NB4 (cell line): Measurements from ENCODE around the gene NPC2.
"Not testable (repeated sequence)": the region's sequence is repeated elsewhere in the genome, so short reads cannot be mapped to it uniquely, and the experiment has no call there.

Source experiments
- DNase-seq: peaks from one replicate; pipeline ENCODE4 v3.0.0; 2010; ENCODE audit warnings: low read depth
- H3K4me3 ChIP-seq: one replicate; pipeline ENCODE4 v1.5.1; 2011; ENCODE audit warnings: mild to moderate bottlenecking, low read depth, low read length, moderate library complexity
- MAX ChIP-seq: IDR thresholded peaks from 2 replicates; pipeline ENCODE4 v1.6.1; 2011; ENCODE audit warnings: low read depth, low read length
- MYC ChIP-seq: IDR thresholded peaks from 2 replicates; pipeline ENCODE4 v1.6.1; 2011; ENCODE audit warnings: low read depth, low read length
- POLR2A ChIP-seq: IDR thresholded peaks from 2 replicates; pipeline ENCODE4 v1.6.1; 2011; ENCODE audit warnings: mild to moderate bottlenecking; ENCODE audit not compliant: insufficient read length; ENCODE audit errors: extremely low read depth
- TF ChIP-seq, protein P1 (sequence below): IDR thresholded peaks from one replicate; pipeline ENCODE4 v1.5.1; 2012; ENCODE audit warnings: low read depth, low read length

The NPC2 gene

DNA sequence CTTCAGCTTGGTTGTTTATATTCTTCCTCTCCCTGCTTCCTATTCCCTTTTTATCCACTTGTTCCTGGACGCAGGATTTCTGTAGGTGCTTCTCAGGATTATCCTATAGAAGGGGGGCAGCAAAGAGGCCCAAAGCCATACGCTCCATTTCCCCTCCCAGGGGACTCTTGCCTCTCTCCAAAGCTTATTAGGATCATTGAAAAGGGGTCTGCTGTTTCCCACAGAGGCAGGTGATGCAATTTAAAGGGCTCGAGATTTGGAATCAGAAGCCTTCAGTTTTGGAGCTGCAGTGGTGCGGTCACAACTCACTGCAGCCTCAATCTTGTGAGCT lies 35.6 kb downstream of the NPC2 start:
- H3K4me3 ChIP-seq: no peak overlapping the region
- TF ChIP-seq MAX (no peak), MYC (no peak), POLR2A (no peak)
- TF ChIP-seq, protein P1, sequence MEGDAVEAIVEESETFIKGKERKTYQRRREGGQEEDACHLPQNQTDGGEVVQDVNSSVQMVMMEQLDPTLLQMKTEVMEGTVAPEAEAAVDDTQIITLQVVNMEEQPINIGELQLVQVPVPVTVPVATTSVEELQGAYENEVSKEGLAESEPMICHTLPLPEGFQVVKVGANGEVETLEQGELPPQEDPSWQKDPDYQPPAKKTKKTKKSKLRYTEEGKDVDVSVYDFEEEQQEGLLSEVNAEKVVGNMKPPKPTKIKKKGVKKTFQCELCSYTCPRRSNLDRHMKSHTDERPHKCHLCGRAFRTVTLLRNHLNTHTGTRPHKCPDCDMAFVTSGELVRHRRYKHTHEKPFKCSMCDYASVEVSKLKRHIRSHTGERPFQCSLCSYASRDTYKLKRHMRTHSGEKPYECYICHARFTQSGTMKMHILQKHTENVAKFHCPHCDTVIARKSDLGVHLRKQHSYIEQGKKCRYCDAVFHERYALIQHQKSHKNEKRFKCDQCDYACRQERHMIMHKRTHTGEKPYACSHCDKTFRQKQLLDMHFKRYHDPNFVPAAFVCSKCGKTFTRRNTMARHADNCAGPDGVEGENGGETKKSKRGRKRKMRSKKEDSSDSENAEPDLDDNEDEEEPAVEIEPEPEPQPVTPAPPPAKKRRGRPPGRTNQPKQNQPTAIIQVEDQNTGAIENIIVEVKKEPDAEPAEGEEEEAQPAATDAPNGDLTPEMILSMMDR: no peak
- no peak for DNase-seq

- DNase-seq: no peak
- TF ChIP-seq MAX: no peak
- TF ChIP-seq, protein P1: no peak
- TF ChIP-seq MYC: no peak
- no peak for TF ChIP-seq POLR2A
- no peak overlapping the region for H3K4me3 ChIP-seq
Measured at GRCh38 chr14:74456684-74457564, 36.2 kb downstream of the NPC2 start.

GRCh38 chr14:74454397-74454796 lies 38.7 kb downstream of the NPC2 start:
- not testable (repeated sequence) for H3K4me3 ChIP-seq, DNase-seq

DNA sequence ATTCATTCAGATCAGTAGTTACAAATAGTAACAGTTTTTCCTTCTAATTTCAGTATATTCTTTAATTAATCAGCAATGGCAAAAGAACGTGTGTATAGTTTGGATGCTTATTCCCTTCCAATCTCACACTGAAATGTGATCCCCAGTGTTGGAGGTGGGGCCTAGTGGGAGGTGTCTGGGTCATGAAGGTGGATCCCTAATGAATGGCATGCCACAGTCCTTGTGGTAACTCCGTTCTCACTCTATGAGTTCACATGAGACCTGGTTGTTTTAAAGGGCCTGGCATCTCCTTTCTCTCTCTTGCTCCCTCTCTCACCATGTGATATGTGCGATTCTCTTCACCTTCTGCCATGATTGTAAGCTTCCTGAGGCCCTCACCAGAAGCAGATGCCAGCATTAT lies 48.2 kb downstream of the NPC2 start:
- H3K4me3 ChIP-seq: no peak overlapping the region
- DNase-seq: no peak
- no peak for TF ChIP-seq MYC
- no peak for TF ChIP-seq MAX
- TF ChIP-seq, protein P1: no peak
- TF ChIP-seq POLR2A: no peak

- DNase-seq: no peak
- TF ChIP-seq POLR2A (no peak), MYC (no peak), MAX (no peak)
- TF ChIP-seq, protein P1: no peak
- no peak overlapping the region for H3K4me3 ChIP-seq
Measured at GRCh38 chr14:74442757-74443156, 50.3 kb downstream of the NPC2 start.

GRCh38 chr14:74441113-74441512 lies 52.0 kb downstream of the NPC2 start:
- no peak for DNase-seq
- TF ChIP-seq MAX: no peak
- TF ChIP-seq, protein P1: no peak
- no peak for TF ChIP-seq POLR2A
- TF ChIP-seq MYC: no peak
- H3K4me3 ChIP-seq: no peak overlapping the region
